ENCODE results near the gene CYSRT1.
A peak's percentile ranks its signal among the peaks of the same experiment; 100 is the strongest.

CYSRT1 gene

DNA sequence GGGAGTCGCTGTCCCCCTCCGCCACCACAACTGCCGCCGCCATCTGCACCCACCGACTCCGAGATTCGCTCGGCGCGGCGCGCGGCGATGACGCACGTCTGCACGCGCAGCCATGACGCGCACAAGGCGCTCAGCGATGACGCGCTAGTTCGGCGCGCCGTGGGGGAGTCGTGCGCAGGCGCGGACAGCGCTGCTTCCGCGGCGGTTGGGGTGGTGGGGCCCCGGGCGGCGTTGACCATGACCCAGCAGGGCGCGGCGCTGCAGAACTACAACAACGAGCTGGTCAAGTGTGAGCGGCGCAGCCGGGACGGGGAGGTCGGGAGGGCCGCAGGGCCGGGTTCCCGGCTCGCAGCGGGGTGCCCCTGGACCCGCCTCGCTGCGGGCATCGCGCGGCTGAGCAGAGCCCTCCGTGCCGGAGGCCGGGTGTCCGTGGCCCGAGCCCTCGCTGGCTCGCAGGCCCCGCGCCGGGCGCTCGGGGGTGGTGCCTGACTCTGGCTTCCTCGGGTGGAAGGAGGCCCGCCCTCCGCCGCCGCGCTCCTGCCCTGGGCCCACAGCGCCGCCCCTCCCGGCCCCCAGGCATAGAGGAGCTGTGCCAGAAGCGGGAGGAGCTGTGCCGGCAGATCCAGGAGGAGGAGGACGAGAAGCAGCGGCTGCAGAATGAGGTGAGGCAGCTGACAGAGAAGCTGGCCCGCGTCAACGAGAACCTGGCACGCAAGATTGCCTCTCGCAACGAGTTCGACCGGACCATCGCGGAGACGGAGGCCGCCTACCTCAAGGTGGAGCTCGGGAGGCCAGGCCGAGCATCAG is 36.3 kb upstream of the CYSRT1 start, which contains the start of the genes ANAPC2 and SSNA1 (continued):
- peak; percentile 95 for TF ChIP-seq ZFP69B (tag by site-specific recombination; IDR thresholded peaks at IDR 0.05)
- no peak for TF ChIP-seq ZNF155 (tag by site-specific recombination; IDR thresholded peaks at IDR 0.05)
- TF ChIP-seq ZFP3 (tag by site-specific recombination; IDR thresholded peaks at IDR 0.05; ENCODE audit: low read depth): no peak
- peak; percentile 89 for TF ChIP-seq ZNF600 (tag by site-specific recombination; IDR thresholded peaks at IDR 0.05)
- peak; percentile 34 for TF ChIP-seq ZIC2 (tag by site-specific recombination; IDR thresholded peaks at IDR 0.05)
- TF ChIP-seq, protein P1, sequence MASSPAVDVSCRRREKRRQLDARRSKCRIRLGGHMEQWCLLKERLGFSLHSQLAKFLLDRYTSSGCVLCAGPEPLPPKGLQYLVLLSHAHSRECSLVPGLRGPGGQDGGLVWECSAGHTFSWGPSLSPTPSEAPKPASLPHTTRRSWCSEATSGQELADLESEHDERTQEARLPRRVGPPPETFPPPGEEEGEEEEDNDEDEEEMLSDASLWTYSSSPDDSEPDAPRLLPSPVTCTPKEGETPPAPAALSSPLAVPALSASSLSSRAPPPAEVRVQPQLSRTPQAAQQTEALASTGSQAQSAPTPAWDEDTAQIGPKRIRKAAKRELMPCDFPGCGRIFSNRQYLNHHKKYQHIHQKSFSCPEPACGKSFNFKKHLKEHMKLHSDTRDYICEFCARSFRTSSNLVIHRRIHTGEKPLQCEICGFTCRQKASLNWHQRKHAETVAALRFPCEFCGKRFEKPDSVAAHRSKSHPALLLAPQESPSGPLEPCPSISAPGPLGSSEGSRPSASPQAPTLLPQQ (tag by site-specific recombination; IDR thresholded peaks at IDR 0.05): peak; percentile 98
- no peak for TF ChIP-seq MEIS1 (CRISPR knock-in tag; IDR thresholded peaks at IDR 0.05; ENCODE audit: borderline replicate concordance)
- TF ChIP-seq ZNF670 (tag by site-specific recombination; IDR thresholded peaks at IDR 0.05; ENCODE audit: low read depth): no peak
- TF ChIP-seq, protein P2, sequence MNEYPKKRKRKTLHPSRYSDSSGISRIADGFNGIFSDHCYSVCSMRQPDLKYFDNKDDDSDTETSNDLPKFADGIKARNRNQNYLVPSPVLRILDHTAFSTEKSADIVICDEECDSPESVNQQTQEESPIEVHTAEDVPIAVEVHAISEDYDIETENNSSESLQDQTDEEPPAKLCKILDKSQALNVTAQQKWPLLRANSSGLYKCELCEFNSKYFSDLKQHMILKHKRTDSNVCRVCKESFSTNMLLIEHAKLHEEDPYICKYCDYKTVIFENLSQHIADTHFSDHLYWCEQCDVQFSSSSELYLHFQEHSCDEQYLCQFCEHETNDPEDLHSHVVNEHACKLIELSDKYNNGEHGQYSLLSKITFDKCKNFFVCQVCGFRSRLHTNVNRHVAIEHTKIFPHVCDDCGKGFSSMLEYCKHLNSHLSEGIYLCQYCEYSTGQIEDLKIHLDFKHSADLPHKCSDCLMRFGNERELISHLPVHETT (tag by site-specific recombination; IDR thresholded peaks at IDR 0.05): peak; percentile 92; the same call in 1 of the 2 replicates
- no peak for TF ChIP-seq ZNF596 (tag by site-specific recombination; IDR thresholded peaks at IDR 0.05)
- TF ChIP-seq, protein P3, sequence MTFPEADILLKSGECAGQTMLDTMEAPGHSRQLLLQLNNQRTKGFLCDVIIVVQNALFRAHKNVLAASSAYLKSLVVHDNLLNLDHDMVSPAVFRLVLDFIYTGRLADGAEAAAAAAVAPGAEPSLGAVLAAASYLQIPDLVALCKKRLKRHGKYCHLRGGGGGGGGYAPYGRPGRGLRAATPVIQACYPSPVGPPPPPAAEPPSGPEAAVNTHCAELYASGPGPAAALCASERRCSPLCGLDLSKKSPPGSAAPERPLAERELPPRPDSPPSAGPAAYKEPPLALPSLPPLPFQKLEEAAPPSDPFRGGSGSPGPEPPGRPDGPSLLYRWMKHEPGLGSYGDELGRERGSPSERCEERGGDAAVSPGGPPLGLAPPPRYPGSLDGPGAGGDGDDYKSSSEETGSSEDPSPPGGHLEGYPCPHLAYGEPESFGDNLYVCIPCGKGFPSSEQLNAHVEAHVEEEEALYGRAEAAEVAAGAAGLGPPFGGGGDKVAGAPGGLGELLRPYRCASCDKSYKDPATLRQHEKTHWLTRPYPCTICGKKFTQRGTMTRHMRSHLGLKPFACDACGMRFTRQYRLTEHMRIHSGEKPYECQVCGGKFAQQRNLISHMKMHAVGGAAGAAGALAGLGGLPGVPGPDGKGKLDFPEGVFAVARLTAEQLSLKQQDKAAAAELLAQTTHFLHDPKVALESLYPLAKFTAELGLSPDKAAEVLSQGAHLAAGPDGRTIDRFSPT (tag by site-specific recombination; IDR thresholded peaks at IDR 0.05): no peak
- TF ChIP-seq, protein P4, sequence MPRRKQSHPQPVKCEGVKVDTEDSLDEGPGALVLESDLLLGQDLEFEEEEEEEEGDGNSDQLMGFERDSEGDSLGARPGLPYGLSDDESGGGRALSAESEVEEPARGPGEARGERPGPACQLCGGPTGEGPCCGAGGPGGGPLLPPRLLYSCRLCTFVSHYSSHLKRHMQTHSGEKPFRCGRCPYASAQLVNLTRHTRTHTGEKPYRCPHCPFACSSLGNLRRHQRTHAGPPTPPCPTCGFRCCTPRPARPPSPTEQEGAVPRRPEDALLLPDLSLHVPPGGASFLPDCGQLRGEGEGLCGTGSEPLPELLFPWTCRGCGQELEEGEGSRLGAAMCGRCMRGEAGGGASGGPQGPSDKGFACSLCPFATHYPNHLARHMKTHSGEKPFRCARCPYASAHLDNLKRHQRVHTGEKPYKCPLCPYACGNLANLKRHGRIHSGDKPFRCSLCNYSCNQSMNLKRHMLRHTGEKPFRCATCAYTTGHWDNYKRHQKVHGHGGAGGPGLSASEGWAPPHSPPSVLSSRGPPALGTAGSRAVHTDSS (tag by site-specific recombination; IDR thresholded peaks at IDR 0.05): no peak
- TF ChIP-seq, protein P5, sequence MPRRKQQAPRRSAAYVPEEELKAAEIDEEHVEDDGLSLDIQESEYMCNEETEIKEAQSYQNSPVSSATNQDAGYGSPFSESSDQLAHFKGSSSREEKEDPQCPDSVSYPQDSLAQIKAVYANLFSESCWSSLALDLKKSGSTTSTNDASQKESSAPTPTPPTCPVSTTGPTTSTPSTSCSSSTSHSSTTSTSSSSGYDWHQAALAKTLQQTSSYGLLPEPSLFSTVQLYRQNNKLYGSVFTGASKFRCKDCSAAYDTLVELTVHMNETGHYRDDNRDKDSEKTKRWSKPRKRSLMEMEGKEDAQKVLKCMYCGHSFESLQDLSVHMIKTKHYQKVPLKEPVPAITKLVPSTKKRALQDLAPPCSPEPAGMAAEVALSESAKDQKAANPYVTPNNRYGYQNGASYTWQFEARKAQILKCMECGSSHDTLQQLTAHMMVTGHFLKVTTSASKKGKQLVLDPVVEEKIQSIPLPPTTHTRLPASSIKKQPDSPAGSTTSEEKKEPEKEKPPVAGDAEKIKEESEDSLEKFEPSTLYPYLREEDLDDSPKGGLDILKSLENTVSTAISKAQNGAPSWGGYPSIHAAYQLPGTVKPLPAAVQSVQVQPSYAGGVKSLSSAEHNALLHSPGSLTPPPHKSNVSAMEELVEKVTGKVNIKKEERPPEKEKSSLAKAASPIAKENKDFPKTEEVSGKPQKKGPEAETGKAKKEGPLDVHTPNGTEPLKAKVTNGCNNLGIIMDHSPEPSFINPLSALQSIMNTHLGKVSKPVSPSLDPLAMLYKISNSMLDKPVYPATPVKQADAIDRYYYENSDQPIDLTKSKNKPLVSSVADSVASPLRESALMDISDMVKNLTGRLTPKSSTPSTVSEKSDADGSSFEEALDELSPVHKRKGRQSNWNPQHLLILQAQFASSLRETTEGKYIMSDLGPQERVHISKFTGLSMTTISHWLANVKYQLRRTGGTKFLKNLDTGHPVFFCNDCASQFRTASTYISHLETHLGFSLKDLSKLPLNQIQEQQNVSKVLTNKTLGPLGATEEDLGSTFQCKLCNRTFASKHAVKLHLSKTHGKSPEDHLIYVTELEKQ (tag by site-specific recombination; IDR thresholded peaks at IDR 0.05; ENCODE audit: borderline replicate concordance): peak; percentile 35; the same call in 1 of the 2 replicates
- no peak for TF ChIP-seq ZNF548 (tag by site-specific recombination; IDR thresholded peaks at IDR 0.05)
- TF ChIP-seq ZNF2 (tag by site-specific recombination; IDR thresholded peaks at IDR 0.05): peak; percentile 61
- peak; percentile 82 for TF ChIP-seq GLIS2 (tag by site-specific recombination; IDR thresholded peaks at IDR 0.05)
- TF ChIP-seq ZNF623 (tag by site-specific recombination; IDR thresholded peaks at IDR 0.05): no peak
- peak; percentile 90 for TF ChIP-seq ZNF324 (tag by site-specific recombination; IDR thresholded peaks at IDR 0.05)
- TF ChIP-seq, protein P6, sequence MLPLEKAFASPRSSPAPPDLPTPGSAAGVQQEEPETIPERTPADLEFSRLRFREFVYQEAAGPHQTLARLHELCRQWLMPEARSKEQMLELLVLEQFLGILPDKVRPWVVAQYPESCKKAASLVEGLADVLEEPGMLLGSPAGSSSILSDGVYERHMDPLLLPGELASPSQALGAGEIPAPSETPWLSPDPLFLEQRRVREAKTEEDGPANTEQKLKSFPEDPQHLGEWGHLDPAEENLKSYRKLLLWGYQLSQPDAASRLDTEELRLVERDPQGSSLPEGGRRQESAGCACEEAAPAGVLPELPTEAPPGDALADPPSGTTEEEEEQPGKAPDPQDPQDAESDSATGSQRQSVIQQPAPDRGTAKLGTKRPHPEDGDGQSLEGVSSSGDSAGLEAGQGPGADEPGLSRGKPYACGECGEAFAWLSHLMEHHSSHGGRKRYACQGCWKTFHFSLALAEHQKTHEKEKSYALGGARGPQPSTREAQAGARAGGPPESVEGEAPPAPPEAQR (tag by site-specific recombination; IDR thresholded peaks at IDR 0.05): peak; percentile 52; the same call in 1 of the 2 replicates
- TF ChIP-seq ZNF791 (tag by site-specific recombination; IDR thresholded peaks at IDR 0.05): no peak
- TF ChIP-seq ZNF830 (tag by site-specific recombination; IDR thresholded peaks at IDR 0.05; ENCODE audit: low read depth): no peak
- no peak for TF ChIP-seq ZNF48 (tag by site-specific recombination; IDR thresholded peaks at IDR 0.05)
- no peak for TF ChIP-seq ZNF530 (tag by site-specific recombination; IDR thresholded peaks at IDR 0.05; ENCODE audit: low read depth)
- no peak for TF ChIP-seq ZNF654 (tag by site-specific recombination; IDR thresholded peaks at IDR 0.05; ENCODE audit: low read depth)
- peak; percentile 98 for TF ChIP-seq YY1 (tag by site-specific recombination; IDR thresholded peaks at IDR 0.05)
- TF ChIP-seq ZNF843 (tag by site-specific recombination; IDR thresholded peaks at IDR 0.05): peak; percentile 78
- peak; percentile 53 for TF ChIP-seq ZFHX2 (tag by site-specific recombination; conservative IDR thresholded peaks at IDR 0.05)
- TF ChIP-seq ZNF510 (tag by site-specific recombination; IDR thresholded peaks at IDR 0.05; ENCODE audit: insufficient replicate concordance): no peak
- no peak for TF ChIP-seq ZNF555 (tag by site-specific recombination; conservative IDR thresholded peaks at IDR 0.05)
